ENCODE results near the gene KRTAP12-2. TPM values are rescaled to one million over a fixed set of nuclear protein-coding genes. Genes with fewer than 3 reads are reported as not detected.
"Not testable (repeated sequence)": the region's sequence is repeated elsewhere in the genome, so short reads cannot be mapped to it uniquely, and the experiment has no call there.

Gene KRTAP12-2
- total and polyA plus RNA-seq, 4 donors, result not detected

DNA sequence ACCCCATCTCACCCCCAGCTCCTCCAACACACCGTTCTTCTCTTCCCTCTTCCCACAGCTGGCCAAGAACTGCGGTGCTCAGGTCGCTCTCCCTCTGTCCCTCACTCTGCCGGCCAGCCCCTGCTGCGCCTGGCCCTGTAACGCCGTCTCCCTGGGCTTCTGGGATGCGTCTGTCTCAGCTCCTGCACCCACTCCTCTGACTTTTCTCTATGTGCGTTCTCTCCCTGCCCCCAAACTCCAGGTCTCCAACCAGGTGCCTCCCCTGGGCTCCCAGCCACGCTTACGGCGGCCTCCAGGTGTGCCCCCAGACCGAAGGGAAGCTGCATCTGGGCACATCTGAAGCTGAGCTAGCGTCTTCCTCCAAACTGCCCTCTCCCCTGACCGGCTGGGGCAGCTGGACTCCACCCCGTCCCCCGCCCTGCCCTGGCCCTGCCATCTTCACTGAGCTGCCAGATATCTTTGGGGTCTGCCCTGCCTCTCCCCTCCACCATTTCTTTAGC lies 32.8 kb upstream of the KRTAP12-2 start (continued):
- no peak for TF ChIP-seq CTCF (IDR thresholded peaks at IDR 0.05; ENCODE audit: low read depth, low read length, missing input control)

GRCh38 chr21:44697811-44698734 lies 31.3 kb upstream of the KRTAP12-2 start:
- Histone ChIP-seq H3K9me3 (ENCODE audit: control insufficient read depth in 4 of 4, low read length in 3 of 4) (peaks cover 0 to 6% (median 0%) of the 10 kb centered on the region in 4 donors), H3K4me1 (ENCODE audit: control insufficient read depth in 4 of 4, insufficient read depth in 4 of 4, low read length in 3 of 4) (no peaks in the 10 kb centered on the region), H3K27ac (ENCODE audit: low read depth in 1 of 2, low read length in 2 of 2) (no peak overlapping the region), H3K36me3 (ENCODE audit: control insufficient read depth in 4 of 4, insufficient read depth in 3 of 4, low read depth in 1 of 4, low read length in 3 of 4) (no peaks in the 10 kb centered on the region), H3K4me3 (ENCODE audit: low read depth in 1 of 3, low read length in 3 of 3) (no peak overlapping the region), H3K9ac (ENCODE audit: low read depth in 1 of 2, low read length in 2 of 2) (no peak overlapping the region), H3K27me3 (ENCODE audit: control insufficient read depth in 4 of 4, insufficient read depth in 4 of 4, low read length in 3 of 4) (peaks cover 3 to 14% (median 6%) of the 10 kb centered on the region in 4 donors)
- no peak for TF ChIP-seq NR2F2 (IDR thresholded peaks at IDR 0.05)
- no peak for TF ChIP-seq HNF4G (IDR thresholded peaks at IDR 0.05)
- TF ChIP-seq EGR1 (IDR thresholded peaks at IDR 0.05; ENCODE audit: low read depth in 2 of 2), result no peak
- TF ChIP-seq RAD21 (IDR thresholded peaks at IDR 0.05), result no peak
- TF ChIP-seq, protein P1, sequence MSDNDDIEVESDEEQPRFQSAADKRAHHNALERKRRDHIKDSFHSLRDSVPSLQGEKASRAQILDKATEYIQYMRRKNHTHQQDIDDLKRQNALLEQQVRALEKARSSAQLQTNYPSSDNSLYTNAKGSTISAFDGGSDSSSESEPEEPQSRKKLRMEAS (IDR thresholded peaks at IDR 0.05), result no peak
- no peak for TF ChIP-seq REST (IDR thresholded peaks at IDR 0.05)
- no peak for TF ChIP-seq HNF4A (conservative IDR thresholded peaks at IDR 0.05)
- no peak for TF ChIP-seq YY1 (IDR thresholded peaks at IDR 0.05)
- TF ChIP-seq CTCF (IDR thresholded peaks at IDR 0.05; ENCODE audit: low read depth, low read length, missing input control), result no peak
- no peak for TF ChIP-seq TAF1 (conservative IDR thresholded peaks at IDR 0.05)
- TF ChIP-seq RXRA (IDR thresholded peaks at IDR 0.05), result no peak
- no peak for TF ChIP-seq JUND (IDR thresholded peaks at IDR 0.05)
- no peak for TF ChIP-seq SP1 (IDR thresholded peaks at IDR 0.05)
- TF ChIP-seq, protein P2, sequence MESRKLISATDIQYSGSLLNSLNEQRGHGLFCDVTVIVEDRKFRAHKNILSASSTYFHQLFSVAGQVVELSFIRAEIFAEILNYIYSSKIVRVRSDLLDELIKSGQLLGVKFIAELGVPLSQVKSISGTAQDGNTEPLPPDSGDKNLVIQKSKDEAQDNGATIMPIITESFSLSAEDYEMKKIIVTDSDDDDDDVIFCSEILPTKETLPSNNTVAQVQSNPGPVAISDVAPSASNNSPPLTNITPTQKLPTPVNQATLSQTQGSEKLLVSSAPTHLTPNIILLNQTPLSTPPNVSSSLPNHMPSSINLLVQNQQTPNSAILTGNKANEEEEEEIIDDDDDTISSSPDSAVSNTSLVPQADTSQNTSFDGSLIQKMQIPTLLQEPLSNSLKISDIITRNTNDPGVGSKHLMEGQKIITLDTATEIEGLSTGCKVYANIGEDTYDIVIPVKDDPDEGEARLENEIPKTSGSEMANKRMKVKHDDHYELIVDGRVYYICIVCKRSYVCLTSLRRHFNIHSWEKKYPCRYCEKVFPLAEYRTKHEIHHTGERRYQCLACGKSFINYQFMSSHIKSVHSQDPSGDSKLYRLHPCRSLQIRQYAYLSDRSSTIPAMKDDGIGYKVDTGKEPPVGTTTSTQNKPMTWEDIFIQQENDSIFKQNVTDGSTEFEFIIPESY (IDR thresholded peaks at IDR 0.05), result no peak
- TF ChIP-seq GABPA (IDR thresholded peaks at IDR 0.05 in 1 of 2, conservative IDR thresholded peaks at IDR 0.05 in 1 of 2), result no peak
- no peak for TF ChIP-seq FOXA1 (IDR thresholded peaks at IDR 0.05)
- 31% methylated on average over 35 of the region's 35 CpGs for WGBS
- peak; percentile 24 for DNase-seq (ENCODE audit: low spot score)

- Histone ChIP-seq H3K9me3 (ENCODE audit: control insufficient read depth in 4 of 4, low read length in 3 of 4) (peaks cover 0 to 14% (median 2%) of the 10 kb centered on the region in 4 donors), H3K27me3 (ENCODE audit: control insufficient read depth in 4 of 4, insufficient read depth in 4 of 4, low read length in 3 of 4) (peaks cover 1 to 14% (median 5%) of the 10 kb centered on the region in 4 donors)
- DNase-seq (ENCODE audit: low spot score), result peak; percentile 6
- not testable (repeated sequence) for H3K4me3 ChIP-seq (ENCODE audit: low read depth in 1 of 3, low read length in 3 of 3); H3K27ac ChIP-seq (ENCODE audit: low read depth in 1 of 2, low read length in 2 of 2); H3K36me3 ChIP-seq (ENCODE audit: control insufficient read depth in 4 of 4, insufficient read depth in 3 of 4, low read depth in 1 of 4, low read length in 3 of 4); H3K4me1 ChIP-seq (ENCODE audit: control insufficient read depth in 4 of 4, insufficient read depth in 4 of 4, low read length in 3 of 4); H3K9ac ChIP-seq (ENCODE audit: low read depth in 1 of 2, low read length in 2 of 2)
- 45% methylated on average over 21 of the region's 21 CpGs for WGBS
Observed at GRCh38 chr21:44697172-44697810, 30.6 kb upstream of the KRTAP12-2 start, which contains the start of gene KRTAP10-12. Gene KRTAP10-12 (plus strand): TSS chr21:44697172. CDS start chr21:44697202, 30 bp downstream.

All from liver (tissue), 9 donors.